ENCODE measurements around the gene ZEB2. TPM values are rescaled to one million over a fixed set of nuclear protein-coding genes. Genes with fewer than 3 reads are reported as not detected.

ZEB2 gene
- total RNA-seq, 4 donors from 2014 or later: 19.8 to 69.6 (median 42.9) TPM

DNA sequence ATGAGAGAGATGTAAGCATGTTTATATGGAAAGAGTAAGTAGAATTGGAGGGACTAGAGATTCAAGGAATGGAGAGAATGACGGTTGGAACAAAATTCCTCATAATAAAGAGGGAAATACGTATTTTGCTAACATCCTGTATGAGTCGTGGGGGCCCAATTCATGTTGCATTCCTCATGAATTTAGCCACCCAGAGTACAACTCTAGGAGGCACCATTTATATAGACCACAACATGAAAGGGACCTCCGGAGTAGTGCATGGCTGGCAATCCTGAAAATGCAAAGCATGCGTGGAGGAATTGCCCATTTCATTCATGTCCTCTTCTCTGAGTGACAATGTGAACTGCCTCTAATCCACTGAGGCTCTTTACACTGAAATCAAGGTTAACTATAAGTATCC is 168.2 kb downstream of the ZEB2 start:
- intact Hi-C loops (cut with DNase I; ENCODE audit: low total_unique reads) (no loop called here), in situ Hi-C loops (cut with MboI; ENCODE audit: low pct_ligation_motif_present in 1 of 4, low pct_unique_long_range_greater_than_20kb in 1 of 4, low sequenced_read_pairs in 3 of 4) (no loop called here)
- TF ChIP-seq EP300 (IDR thresholded peaks at IDR 0.05; ENCODE audit: low read depth): no peak
- TF ChIP-seq, protein P1, sequence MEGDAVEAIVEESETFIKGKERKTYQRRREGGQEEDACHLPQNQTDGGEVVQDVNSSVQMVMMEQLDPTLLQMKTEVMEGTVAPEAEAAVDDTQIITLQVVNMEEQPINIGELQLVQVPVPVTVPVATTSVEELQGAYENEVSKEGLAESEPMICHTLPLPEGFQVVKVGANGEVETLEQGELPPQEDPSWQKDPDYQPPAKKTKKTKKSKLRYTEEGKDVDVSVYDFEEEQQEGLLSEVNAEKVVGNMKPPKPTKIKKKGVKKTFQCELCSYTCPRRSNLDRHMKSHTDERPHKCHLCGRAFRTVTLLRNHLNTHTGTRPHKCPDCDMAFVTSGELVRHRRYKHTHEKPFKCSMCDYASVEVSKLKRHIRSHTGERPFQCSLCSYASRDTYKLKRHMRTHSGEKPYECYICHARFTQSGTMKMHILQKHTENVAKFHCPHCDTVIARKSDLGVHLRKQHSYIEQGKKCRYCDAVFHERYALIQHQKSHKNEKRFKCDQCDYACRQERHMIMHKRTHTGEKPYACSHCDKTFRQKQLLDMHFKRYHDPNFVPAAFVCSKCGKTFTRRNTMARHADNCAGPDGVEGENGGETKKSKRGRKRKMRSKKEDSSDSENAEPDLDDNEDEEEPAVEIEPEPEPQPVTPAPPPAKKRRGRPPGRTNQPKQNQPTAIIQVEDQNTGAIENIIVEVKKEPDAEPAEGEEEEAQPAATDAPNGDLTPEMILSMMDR (IDR thresholded peaks at IDR 0.05): no peak
- TF ChIP-seq POLR2AphosphoS5 (IDR thresholded peaks at IDR 0.05): no peak
- no peak for TF ChIP-seq POLR2A (IDR thresholded peaks at IDR 0.05)
- no peak overlapping the region for H3K27ac ChIP-seq
- no peaks in the 10 kb centered on the region for H3K9me3 ChIP-seq
- H3K4me3 ChIP-seq: no peak overlapping the region
- WGBS, 2 donors (ENCODE audit: low coverage in 1 of 2): 87 to 94% methylated on average over 5 of the region's 5 CpGs
- no peaks in the 10 kb centered on the region for H3K27me3 ChIP-seq
- DNase-seq: no peak
- no peaks in the 10 kb centered on the region for H3K36me3 ChIP-seq
- H3K4me1 ChIP-seq: peaks cover 0 to 5% (median 0%) of the 10 kb centered on the region in 4 donors

DNA sequence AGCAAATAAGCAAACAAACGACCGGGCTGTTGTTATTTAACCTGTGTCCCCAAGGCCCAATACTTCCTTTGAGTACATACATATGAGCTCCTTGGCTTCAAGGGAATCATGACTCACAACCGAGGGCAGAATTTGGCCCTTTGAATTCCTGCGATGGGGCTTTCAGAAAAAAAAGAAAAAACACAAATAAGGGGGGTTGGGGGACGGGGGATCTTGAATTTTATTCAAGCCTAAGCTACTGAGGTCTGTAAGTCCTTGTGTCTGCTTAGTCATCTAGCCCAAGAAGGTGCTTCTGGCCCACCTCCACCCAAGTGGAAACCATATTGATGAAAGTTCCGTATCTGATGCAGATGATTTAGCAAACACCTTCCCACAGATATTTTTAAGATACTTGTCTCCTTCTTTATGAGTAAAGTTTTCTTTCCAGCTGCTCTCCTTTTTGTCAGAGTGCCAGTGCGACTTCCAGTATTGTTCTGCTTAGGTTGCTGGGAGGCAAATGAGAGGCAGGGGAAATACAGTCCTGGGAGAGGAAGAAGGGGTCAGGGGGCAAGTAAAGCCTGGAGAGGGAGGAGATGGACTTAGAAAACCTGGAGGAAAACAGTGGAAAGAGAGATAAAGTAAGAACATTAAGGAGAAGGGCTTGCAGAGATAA is 169.6 kb downstream of the ZEB2 start:
- in situ Hi-C loops (cut with MboI; ENCODE audit: low pct_ligation_motif_present in 1 of 4, low pct_unique_long_range_greater_than_20kb in 1 of 4, low sequenced_read_pairs in 3 of 4): no loop called here
- Histone ChIP-seq H3K9me3 (no peaks in the 10 kb centered on the region), H3K36me3 (no peaks in the 10 kb centered on the region), H3K4me3 (no peak overlapping the region), H3K4me1 (peaks cover 0 to 5% (median 0%) of the 10 kb centered on the region in 4 donors), H3K27me3 (no peaks in the 10 kb centered on the region), H3K27ac (no peak overlapping the region)
- 76% methylated on average over 2 to 7 of the region's 7 CpGs for WGBS, 2 donors (ENCODE audit: low coverage in 1 of 2)
- DNase-seq: no peak
- intact Hi-C loops (cut with DNase I; ENCODE audit: low total_unique reads): no loop called here
- no peak for TF ChIP-seq POLR2AphosphoS5 (IDR thresholded peaks at IDR 0.05)
- TF ChIP-seq EP300 (IDR thresholded peaks at IDR 0.05; ENCODE audit: low read depth): no peak
- no peak for TF ChIP-seq POLR2A (IDR thresholded peaks at IDR 0.05)
- TF ChIP-seq, protein P1 (IDR thresholded peaks at IDR 0.05): no peak

DNA sequence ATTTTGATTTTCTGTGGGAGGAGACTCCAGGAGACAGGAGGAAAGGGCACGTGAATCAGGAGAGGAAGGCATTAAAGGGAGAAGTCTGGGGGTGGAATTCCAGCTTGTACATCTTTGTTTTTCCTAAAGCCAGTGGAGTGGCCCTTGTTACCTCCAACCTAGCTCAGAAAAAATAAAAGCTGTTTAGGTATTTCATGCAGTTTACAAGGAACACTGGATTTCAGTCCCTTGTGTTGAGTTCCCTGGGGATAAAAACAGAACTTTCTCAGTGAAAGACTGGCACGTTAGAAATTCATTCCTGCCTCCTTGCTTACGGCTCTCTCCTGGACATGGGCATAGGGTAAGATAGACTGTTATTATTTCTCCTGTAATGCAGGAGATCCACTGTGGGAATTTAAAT is 170.2 kb downstream of the ZEB2 start:
- intact Hi-C loops (cut with DNase I; ENCODE audit: low total_unique reads): no loop called here
- in situ Hi-C loops (cut with MboI; ENCODE audit: low pct_ligation_motif_present in 1 of 4, low pct_unique_long_range_greater_than_20kb in 1 of 4, low sequenced_read_pairs in 3 of 4): no loop called here
- H3K36me3 ChIP-seq: no peaks in the 10 kb centered on the region
- no peak for DNase-seq
- no peak overlapping the region for H3K27ac ChIP-seq
- H3K4me1 ChIP-seq: peaks cover 0 to 5% (median 0%) of the 10 kb centered on the region in 4 donors
- 78 to 81% methylated on average over 2 to 3 of the region's 3 CpGs for WGBS, 2 donors (ENCODE audit: low coverage in 1 of 2)
- H3K9me3 ChIP-seq: no peaks in the 10 kb centered on the region
- H3K27me3 ChIP-seq: no peaks in the 10 kb centered on the region
- TF ChIP-seq, protein P1 (IDR thresholded peaks at IDR 0.05): no peak
- TF ChIP-seq POLR2A (IDR thresholded peaks at IDR 0.05) (no peak), POLR2AphosphoS5 (IDR thresholded peaks at IDR 0.05) (no peak), EP300 (IDR thresholded peaks at IDR 0.05; ENCODE audit: low read depth) (no peak)
- H3K4me3 ChIP-seq: no peak overlapping the region

DNA sequence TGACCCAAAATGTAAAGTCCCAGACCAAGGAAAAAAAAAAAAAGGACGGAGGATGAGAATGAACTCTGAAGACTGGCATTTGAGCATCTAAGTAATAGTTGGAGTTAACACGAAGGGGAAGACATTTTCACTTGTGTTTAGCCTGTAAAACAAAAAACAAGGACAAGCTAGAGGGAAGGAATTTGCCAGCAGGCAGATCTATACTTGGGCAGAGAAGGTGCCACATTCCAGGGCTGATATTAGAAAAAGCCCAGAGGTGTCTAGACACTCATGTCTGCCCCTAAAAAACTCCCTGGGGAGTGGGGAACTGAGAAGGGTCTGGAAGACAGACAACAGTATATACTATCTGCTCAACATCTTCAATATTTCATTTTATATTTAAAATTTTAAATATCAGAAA is 171.1 kb downstream of the ZEB2 start:
- no peaks in the 10 kb centered on the region for H3K36me3 ChIP-seq
- no peak for DNase-seq
- in situ Hi-C loops (cut with MboI; ENCODE audit: low pct_ligation_motif_present in 1 of 4, low pct_unique_long_range_greater_than_20kb in 1 of 4, low sequenced_read_pairs in 3 of 4) (no loop called here), intact Hi-C loops (cut with DNase I; ENCODE audit: low total_unique reads) (no loop called here)
- WGBS, 2 donors (ENCODE audit: low coverage in 1 of 2): 72 to 81% methylated on average over 2 of the region's 2 CpGs
- no peak overlapping the region for H3K4me3 ChIP-seq
- H3K9me3 ChIP-seq: no peaks in the 10 kb centered on the region
- H3K4me1 ChIP-seq: peaks cover 0 to 5% (median 0%) of the 10 kb centered on the region in 4 donors
- H3K27ac ChIP-seq: no peak overlapping the region
- H3K27me3 ChIP-seq: no peaks in the 10 kb centered on the region
- TF ChIP-seq EP300 (IDR thresholded peaks at IDR 0.05; ENCODE audit: low read depth) (no peak), POLR2AphosphoS5 (IDR thresholded peaks at IDR 0.05) (no peak), POLR2A (IDR thresholded peaks at IDR 0.05) (no peak)
- TF ChIP-seq, protein P1 (IDR thresholded peaks at IDR 0.05): no peak

All from transverse colon (tissue), 4 donors.